HepG2 (cell line): ENCODE results near the gene MEF2A. TPM values are rescaled to one million over a fixed set of nuclear protein-coding genes. Genes with fewer than 3 reads are reported as not detected.

ENCODE experiments used
- ATF4 ChIP-seq, 2 experiments: fragments of 450-650 bp in 1 of 2; sonication (generic) in 1 of 2; formaldehyde crosslinking; IDR thresholded peaks; 2 replicates each; pipeline versions ENCODE4 v1.5.0 to v1.8.0; 2020 to 2022; ENCODE audit warnings: mild to moderate bottlenecking in 1 of 2, missing genetic modification reagents in 1 of 2
- CREB1 ChIP-seq, 2 experiments: fragments of 450-650 bp in 1 of 2; IDR thresholded peaks; 2 replicates each; pipeline ENCODE4 v1.6.1; 2016 to 2017; ENCODE audit warnings: control low read depth in 1 of 2, mild to moderate bottlenecking in 1 of 2, missing compliant biosample characterization in 1 of 2, missing genetic modification characterization in 1 of 2
- GATA4 ChIP-seq: sonication (generic); IDR thresholded peaks from 2 replicates; pipeline ENCODE4 v1.6.1; 2016; ENCODE audit warnings: antibody characterized with exemption, low read depth, borderline replicate concordance
- HOXA5 ChIP-seq: sonication (generic); formaldehyde crosslinking; IDR thresholded peaks from 2 replicates; pipeline ENCODE4 v1.4.0; 2020; ENCODE audit warnings: missing genetic modification reagents
- MIER2 ChIP-seq: IDR thresholded peaks from 2 replicates; pipeline ENCODE4 v1.6.1; 2016; ENCODE audit warnings: missing biosample characterization, missing genetic modification reagents
- PCBP2 ChIP-seq: fragments of 200-400 bp; formaldehyde crosslinking; optimal IDR thresholded peaks from 2 replicates; pipeline ENCODE3; 2018; ENCODE audit warnings: low read length, low read depth; ENCODE audit not compliant: poor library complexity, severe bottlenecking
- SKI ChIP-seq: fragments of 450-650 bp; IDR thresholded peaks from one replicate; pipeline ENCODE4 v1.6.1; 2018; ENCODE audit warnings: mild to moderate bottlenecking; ENCODE audit not compliant: partially characterized antibody
- UBTF ChIP-seq: sonication (generic); formaldehyde crosslinking; IDR thresholded peaks from 2 replicates; pipeline ENCODE4 v1.4.0; 2020; ENCODE audit warnings: mild to moderate bottlenecking, missing genetic modification reagents
- ZC3H13 ChIP-seq: sonication (generic); formaldehyde crosslinking; IDR thresholded peaks from 2 replicates; pipeline ENCODE4 v1.8.1; 2023; ENCODE audit warnings: mild to moderate bottlenecking, missing genetic modification reagents, moderate library complexity
- ZNF335 ChIP-seq: sonication (generic); formaldehyde crosslinking; IDR thresholded peaks from 2 replicates; pipeline ENCODE4 v1.4.0; 2020; ENCODE audit warnings: missing genetic modification reagents
- ZSCAN30 ChIP-seq: sonication (generic); formaldehyde crosslinking; IDR thresholded peaks from 2 replicates; pipeline ENCODE4 v1.5.0; 2020; ENCODE audit warnings: mild to moderate bottlenecking, missing genetic modification reagents
- polyA plus RNA-seq, 8 experiments: library from polyadenylated mRNA; depleted of rRNA in 3 of 8; stranded (reverse) in 7 of 8; unstranded in 1 of 8; fragments of >200 nt; fragmentation: Illumina TruSeq in 4 of 8; extraction: Trizol in 4 of 8; gene quantifications; 2 replicates each; pipeline versions ENCODE4 v1.2.1 to v1.2.3, GENCODE V29; 2011 to 2016; ENCODE audit warnings: low read depth in 4 of 8, missing spikeins in 1 of 8, mixed read lengths in 1 of 8; ENCODE audit not compliant: insufficient read depth in 1 of 8
- total RNA-seq, 5 experiments: library from RNA; depleted of rRNA; stranded (reverse); fragments of >200 nt; fragmentation: Illumina TruSeq; extraction: Trizol; gene quantifications; 2 replicates each; pipeline ENCODE4 v1.2.3, GENCODE V29; 2016; ENCODE audit warnings: low read depth in 1 of 5
- TF ChIP-seq, protein P1 (sequence below): sonication (generic); formaldehyde crosslinking; IDR thresholded peaks from 2 replicates; pipeline ENCODE4 v1.4.0; 2020; ENCODE audit warnings: missing genetic modification reagents
- TF ChIP-seq, protein P2 (sequence below): sonication (generic); formaldehyde crosslinking; IDR thresholded peaks from 2 replicates; pipeline ENCODE4 v1.8.1; 2023; ENCODE audit warnings: missing genetic modification reagents, inconsistent platforms, borderline replicate concordance
- TF ChIP-seq, protein P3 (sequence below): sonication (generic); formaldehyde crosslinking; IDR thresholded peaks from 2 replicates; pipeline ENCODE4 v1.9.0; 2022; ENCODE audit warnings: low read depth, missing genetic modification reagents

MEF2A gene
- total and polyA plus RNA-seq, 2 of the 13 experiments (the other 11 are each of a cell fraction or from before 2014, with no cell fraction given) = 15.2 to 24.4 TPM

GRCh38 chr15:99565299-99566156 lies at the start of gene MEF2A (continued):
- TF ChIP-seq ATF4 (CRISPR knock-in tag; IDR thresholded peaks at IDR 0.05) (0 out of 4 replicates have a peak, but pooled peaks of 1 of the 2 experiments have one; percentile 38), GATA4 (no peak), ZSCAN30 (CRISPR knock-in tag) (no peak; the same call in 1 of the 2 replicates), ZNF335 (CRISPR knock-in tag) (no peak), CREB1 (IDR thresholded peaks at IDR 0.05) (no peak), CREB1 (CRISPR knock-in tag; IDR thresholded peaks at IDR 0.05) (no peak), ZC3H13 (0 out of 2 replicates have a peak, but pooled peaks have one; percentile 61), HOXA5 (CRISPR knock-in tag) (peak; percentile 57; the same call in 1 of the 2 replicates), SKI (peak; percentile 75), UBTF (peak; percentile 84; the same call in 1 of the 2 replicates), MIER2 (CRISPR knock-in tag) (peak; percentile 37; the same call in 1 of the 2 replicates), PCBP2 (no peak)
- TF ChIP-seq, protein P1, sequence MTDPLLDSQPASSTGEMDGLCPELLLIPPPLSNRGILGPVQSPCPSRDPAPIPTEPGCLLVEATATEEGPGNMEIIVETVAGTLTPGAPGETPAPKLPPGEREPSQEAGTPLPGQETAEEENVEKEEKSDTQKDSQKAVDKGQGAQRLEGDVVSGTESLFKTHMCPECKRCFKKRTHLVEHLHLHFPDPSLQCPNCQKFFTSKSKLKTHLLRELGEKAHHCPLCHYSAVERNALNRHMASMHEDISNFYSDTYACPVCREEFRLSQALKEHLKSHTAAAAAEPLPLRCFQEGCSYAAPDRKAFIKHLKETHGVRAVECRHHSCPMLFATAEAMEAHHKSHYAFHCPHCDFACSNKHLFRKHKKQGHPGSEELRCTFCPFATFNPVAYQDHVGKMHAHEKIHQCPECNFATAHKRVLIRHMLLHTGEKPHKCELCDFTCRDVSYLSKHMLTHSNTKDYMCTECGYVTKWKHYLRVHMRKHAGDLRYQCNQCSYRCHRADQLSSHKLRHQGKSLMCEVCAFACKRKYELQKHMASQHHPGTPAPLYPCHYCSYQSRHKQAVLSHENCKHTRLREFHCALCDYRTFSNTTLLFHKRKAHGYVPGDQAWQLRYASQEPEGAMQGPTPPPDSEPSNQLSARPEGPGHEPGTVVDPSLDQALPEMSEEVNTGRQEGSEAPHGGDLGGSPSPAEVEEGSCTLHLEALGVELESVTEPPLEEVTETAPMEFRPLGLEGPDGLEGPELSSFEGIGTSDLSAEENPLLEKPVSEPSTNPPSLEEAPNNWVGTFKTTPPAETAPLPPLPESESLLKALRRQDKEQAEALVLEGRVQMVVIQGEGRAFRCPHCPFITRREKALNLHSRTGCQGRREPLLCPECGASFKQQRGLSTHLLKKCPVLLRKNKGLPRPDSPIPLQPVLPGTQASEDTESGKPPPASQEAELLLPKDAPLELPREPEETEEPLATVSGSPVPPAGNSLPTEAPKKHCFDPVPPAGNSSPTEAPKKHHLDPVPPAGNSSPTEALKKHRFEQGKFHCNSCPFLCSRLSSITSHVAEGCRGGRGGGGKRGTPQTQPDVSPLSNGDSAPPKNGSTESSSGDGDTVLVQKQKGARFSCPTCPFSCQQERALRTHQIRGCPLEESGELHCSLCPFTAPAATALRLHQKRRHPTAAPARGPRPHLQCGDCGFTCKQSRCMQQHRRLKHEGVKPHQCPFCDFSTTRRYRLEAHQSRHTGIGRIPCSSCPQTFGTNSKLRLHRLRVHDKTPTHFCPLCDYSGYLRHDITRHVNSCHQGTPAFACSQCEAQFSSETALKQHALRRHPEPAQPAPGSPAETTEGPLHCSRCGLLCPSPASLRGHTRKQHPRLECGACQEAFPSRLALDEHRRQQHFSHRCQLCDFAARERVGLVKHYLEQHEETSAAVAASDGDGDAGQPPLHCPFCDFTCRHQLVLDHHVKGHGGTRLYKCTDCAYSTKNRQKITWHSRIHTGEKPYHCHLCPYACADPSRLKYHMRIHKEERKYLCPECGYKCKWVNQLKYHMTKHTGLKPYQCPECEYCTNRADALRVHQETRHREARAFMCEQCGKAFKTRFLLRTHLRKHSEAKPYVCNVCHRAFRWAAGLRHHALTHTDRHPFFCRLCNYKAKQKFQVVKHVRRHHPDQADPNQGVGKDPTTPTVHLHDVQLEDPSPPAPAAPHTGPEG (CRISPR knock-in tag) = peak; percentile 64; the same call in 1 of the 2 replicates
- TF ChIP-seq, protein P2, sequence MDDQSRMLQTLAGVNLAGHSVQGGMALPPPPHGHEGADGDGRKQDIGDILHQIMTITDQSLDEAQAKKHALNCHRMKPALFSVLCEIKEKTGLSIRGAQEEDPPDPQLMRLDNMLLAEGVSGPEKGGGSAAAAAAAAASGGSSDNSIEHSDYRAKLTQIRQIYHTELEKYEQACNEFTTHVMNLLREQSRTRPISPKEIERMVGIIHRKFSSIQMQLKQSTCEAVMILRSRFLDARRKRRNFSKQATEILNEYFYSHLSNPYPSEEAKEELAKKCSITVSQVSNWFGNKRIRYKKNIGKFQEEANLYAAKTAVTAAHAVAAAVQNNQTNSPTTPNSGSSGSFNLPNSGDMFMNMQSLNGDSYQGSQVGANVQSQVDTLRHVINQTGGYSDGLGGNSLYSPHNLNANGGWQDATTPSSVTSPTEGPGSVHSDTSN (CRISPR knock-in tag) = no peak
- TF ChIP-seq, protein P3, sequence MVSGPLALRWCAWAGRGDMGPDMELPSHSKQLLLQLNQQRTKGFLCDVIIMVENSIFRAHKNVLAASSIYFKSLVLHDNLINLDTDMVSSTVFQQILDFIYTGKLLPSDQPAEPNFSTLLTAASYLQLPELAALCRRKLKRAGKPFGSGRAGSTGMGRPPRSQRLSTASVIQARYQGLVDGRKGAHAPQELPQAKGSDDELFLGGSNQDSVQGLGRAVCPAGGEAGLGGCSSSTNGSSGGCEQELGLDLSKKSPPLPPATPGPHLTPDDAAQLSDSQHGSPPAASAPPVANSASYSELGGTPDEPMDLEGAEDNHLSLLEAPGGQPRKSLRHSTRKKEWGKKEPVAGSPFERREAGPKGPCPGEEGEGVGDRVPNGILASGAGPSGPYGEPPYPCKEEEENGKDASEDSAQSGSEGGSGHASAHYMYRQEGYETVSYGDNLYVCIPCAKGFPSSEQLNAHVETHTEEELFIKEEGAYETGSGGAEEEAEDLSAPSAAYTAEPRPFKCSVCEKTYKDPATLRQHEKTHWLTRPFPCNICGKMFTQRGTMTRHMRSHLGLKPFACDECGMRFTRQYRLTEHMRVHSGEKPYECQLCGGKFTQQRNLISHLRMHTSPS (CRISPR knock-in tag) = peak; percentile 28; the same call in 1 of the 2 replicates
